Measurements from ENCODE around the gene MUC5AC.
"Not testable (repeated sequence)": the region's sequence is repeated elsewhere in the genome, so short reads cannot be mapped to it uniquely, and the experiment has no call there.

Gene MUC5AC, protein sequence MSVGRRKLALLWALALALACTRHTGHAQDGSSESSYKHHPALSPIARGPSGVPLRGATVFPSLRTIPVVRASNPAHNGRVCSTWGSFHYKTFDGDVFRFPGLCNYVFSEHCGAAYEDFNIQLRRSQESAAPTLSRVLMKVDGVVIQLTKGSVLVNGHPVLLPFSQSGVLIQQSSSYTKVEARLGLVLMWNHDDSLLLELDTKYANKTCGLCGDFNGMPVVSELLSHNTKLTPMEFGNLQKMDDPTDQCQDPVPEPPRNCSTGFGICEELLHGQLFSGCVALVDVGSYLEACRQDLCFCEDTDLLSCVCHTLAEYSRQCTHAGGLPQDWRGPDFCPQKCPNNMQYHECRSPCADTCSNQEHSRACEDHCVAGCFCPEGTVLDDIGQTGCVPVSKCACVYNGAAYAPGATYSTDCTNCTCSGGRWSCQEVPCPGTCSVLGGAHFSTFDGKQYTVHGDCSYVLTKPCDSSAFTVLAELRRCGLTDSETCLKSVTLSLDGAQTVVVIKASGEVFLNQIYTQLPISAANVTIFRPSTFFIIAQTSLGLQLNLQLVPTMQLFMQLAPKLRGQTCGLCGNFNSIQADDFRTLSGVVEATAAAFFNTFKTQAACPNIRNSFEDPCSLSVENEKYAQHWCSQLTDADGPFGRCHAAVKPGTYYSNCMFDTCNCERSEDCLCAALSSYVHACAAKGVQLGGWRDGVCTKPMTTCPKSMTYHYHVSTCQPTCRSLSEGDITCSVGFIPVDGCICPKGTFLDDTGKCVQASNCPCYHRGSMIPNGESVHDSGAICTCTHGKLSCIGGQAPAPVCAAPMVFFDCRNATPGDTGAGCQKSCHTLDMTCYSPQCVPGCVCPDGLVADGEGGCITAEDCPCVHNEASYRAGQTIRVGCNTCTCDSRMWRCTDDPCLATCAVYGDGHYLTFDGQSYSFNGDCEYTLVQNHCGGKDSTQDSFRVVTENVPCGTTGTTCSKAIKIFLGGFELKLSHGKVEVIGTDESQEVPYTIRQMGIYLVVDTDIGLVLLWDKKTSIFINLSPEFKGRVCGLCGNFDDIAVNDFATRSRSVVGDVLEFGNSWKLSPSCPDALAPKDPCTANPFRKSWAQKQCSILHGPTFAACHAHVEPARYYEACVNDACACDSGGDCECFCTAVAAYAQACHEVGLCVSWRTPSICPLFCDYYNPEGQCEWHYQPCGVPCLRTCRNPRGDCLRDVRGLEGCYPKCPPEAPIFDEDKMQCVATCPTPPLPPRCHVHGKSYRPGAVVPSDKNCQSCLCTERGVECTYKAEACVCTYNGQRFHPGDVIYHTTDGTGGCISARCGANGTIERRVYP (N-terminal part only)

DNA sequence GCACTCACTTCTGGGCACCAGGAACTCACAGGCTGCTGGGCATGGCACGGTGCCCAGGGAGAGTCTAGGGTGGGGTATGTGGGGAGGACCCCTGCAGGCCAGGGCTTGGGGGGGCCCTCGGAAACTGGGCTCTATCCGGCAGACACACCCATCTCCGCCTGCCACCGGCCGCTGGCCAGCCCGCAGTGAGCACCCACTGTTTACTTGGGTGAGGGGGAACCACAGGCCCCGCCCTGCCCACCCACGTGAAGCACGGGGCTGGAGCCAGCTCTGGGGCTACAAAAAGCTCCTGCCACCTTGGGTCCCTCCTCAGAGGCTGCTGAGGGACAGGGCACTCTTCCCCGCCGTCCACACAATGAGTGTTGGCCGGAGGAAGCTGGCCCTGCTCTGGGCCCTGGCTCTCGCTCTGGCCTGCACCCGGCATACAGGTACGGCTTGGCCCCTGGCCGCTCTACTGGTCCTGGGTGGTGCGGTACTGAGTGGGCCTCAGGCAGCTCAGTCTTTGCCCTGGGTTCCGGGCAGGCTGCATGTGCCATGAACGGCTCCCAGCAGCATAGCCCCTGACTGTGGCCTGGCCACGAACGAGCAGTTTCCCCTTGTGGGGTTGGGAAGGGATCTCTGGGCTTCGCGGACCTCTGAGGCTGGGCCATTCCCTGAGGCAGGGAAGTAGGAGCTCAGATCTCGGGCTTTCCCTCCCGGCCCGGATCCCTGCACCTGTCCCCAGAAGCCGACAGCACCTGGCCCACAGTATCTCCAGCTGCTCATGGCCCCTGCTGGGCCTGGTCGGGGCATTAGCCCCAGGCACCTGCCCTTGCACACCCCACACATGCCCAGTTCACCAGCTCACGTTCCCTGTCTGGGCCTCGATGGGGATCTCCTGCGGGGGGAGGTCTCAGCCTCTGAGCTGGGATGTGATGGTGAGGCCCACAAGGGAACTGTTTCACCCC lies at the start of gene MUC5AC:
MUC5AC (plus strand) TSS at position 309 of the 947 bp plus-strand sequence; CDS start at position 356, 47 bp downstream.
- DNase-seq: no peak

DNA sequence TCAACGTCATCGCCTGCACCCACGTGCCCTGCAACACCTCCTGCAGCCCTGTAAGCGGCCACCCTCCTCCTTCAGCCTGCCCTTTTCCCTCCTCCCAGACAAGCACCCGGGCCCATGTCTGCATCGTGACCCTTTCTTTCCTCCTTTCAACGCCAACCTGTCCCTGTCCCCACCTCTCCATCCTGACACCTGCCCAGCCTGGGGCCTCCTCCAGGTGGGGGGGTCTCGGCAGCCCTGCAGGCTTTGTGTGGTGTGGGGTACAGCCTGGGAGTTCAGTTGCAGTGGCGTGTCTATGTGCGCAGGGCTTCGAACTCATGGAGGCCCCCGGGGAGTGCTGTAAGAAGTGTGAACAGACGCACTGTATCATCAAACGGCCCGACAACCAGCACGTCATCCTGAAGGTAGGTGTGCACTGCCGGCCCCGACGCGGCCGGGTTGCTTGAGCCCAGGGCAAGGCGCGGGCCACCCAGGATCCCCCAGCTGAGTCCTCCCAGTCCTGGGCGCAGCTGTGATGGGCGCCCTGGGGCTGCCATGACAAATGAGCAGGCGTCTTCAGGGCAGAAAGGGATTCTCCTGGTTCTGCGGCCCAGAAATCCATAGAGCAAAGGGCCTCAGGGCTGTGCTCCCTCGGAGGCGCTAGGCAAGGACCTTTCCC lies 49.4 kb upstream of the MUC5AC start:
- no peak for DNase-seq

DNA sequence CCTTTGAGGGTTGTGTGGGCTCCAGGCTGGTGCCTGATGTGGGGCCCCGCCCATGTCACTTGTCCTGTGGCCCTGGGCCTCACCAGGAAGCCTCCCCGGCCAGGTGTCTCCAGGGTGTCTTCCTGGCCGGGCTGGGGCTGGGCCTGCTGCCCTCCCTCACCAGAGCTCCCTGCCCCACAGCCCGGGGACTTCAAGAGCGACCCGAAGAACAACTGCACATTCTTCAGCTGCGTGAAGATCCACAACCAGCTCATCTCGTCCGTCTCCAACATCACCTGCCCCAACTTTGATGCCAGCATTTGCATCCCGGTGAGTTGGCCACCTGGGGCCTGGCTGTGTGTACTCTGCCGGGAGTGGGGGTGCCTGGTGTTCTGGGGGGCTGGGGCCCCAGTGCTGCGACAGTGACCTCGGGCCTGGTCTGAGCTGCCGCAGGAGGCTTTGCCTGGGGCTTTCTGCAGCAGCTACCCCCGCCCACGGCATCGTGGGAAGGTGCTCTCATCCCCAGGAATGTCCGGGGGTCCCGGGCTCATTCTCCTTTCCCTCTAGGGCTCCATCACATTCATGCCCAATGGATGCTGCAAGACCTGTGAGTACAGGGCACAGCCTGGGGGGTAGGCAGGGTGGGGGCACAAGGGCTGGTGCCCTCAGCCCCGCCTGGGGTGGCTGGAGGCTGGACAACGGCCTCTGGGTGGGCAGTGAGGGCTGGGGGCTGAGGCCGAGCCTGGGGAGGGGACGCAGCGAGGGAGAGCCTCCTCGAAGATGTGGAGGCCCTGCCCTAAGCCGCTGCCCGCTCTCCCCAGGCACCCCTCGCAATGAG lies 48.4 kb upstream of the MUC5AC start:
- no peak for DNase-seq

DNA sequence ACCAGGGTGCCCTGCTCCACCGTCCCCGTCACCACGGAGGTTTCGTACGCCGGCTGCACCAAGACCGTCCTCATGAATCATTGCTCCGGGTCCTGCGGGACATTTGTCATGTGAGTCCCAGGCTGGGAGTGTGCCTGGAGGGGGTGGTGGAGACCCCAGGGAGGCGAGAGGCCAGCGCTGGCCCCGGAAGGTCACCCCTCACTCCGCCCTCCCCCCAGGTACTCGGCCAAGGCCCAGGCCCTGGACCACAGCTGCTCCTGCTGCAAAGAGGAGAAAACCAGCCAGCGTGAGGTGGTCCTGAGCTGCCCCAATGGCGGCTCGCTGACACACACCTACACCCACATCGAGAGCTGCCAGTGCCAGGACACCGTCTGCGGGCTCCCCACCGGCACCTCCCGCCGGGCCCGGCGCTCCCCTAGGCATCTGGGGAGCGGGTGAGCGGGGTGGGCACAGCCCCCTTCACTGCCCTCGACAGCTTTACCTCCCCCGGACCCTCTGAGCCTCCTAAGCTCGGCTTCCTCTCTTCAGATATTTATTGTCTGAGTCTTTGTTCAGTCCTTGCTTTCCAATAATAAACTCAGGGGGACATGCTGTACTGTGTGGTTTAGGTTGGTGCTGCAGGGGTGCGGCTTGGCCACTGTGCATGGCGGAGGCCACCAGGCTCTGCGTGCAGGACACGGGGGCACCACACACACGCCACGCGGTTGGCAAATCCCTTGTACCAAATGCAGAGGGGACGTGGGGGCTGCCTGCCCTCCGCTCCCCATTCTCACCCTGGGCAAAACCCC lies 47.6 kb upstream of the MUC5AC start:
- DNase-seq: no peak

DNA sequence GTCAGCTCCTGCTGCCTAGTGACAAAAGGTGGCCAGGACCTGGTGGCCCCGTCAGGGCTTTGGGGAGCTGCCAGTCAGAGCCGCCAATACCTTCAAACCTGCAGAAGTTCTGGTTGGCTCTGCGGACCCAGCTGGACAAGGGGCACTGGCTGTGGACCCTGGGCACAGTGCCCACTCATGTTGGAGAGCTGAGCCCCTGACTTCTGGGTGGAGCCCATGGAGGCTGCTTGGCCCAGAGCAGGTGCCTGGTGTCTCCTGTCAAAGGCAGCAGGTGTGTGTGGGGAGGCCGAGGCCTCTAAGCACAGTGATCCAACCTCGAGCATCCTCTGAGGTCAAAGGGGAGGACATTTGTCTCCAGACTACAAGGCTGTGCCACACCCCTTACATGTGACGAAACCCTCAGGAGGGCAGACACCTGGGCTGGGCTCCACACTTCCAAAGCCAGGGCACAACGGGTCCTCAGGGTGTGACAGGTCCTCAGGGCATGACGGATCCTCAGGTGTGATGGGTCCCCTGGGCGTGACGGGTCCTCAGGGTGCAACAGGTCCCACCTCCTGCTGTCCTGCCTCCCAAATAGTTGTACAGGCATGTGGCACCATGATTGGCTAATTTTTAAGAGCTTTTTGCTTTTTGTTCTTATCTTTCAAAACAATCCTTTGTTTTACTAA lies 46.1 kb upstream of the MUC5AC start:
- DNase-seq: no peak

DNA sequence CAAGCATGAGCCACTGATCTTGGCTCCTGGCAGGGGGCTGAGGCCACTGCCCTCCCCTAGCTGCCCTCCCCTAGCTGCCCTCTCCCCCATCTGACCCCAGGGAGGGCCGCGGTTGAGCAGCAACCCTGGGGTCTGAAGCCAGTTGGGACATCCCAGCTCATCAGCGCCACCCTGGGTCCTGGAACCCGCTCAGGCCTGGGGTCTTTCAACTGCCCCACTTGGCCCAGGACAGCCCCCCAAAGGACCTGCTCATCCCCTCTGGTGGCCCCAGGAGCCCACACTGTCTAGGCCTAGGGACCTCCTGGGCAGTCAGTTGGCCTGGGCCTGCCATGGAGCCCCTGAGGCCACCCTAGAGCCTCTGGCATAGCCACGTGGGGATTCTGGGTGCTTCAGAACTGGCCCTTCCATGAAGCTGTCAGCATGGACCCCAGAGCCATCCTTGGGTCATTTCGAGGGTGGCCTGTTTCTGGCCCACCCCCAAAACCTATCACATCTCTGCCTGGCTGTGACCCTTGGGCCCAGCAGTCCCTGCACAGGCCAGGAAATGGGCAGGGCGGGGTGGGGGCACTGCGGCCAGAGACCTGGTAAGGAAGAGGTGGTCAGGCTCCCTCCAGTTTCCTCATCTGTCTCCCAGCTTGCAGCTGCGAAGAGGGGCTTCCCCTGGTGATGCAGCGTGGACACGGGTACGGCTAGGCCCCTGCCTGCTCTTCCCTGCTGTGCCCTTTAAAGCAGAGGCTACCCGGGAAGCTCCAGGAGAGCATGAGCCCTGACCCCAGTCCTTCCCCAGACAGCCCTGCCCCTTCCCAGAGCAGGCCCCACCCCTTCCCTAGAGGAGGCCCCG lies 45.2 kb upstream of the MUC5AC start:
- DNase-seq: no peak

DNA sequence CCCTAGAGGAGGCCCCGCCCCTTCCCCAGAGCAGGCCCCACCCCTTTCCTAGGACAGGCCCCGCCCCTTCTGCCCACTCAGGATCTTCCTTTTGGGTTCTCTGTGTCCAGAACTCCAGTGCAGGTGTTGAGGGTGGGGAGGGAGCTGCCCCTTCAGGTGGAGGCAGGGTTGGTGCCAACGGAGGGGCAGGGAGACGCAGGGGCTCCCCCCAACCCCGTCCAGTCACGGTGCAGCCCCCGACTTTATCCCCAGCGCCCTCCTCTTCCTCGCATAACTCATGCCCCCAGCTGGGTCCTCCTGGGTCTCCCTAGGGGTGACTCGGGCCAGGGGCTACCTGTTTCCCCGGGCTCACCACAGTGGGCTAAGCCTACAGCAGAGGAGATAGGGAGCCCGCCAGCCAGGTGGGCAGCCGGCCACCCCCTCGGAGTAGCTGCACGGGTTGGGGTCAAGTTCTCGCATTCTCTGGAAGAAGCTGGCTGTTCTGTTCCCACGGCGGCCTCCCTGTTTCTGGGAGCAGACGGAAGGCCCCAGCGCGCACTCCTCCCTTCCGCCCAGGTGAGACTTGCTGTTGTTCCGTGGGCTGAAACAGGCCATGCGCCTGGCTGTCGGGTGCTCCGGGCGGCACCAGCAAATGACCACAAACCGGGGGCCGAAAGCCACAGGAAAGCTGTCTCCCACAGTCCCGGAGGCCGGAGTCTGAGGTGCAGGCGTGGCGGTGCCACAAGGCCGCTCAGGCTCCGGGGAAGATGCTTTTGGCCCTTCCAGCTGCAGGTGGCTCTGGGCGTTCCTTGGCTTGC lies 44.1 kb upstream of the MUC5AC start:
- no peak for DNase-seq

DNA sequence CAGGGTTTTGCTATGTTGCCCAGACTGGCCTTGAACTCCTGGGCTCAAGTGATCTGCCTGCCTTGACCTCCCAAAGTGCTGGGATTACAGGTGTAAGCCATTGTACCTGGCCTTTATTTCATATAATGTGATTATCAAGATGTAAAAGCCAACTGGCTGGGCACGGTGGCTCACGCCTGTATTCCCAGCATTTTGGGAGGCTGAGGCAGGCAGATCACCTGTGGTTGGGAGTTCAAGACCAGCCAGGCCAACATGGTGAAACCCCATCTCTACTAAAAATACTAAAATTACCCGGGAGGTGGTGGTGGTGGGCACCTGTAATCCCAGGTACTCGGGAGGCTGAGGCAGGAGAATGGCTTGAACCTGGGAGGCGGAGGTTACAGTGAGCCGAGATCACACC lies 42.5 kb upstream of the MUC5AC start:
- DNase-seq: not testable (repeated sequence)

DNA sequence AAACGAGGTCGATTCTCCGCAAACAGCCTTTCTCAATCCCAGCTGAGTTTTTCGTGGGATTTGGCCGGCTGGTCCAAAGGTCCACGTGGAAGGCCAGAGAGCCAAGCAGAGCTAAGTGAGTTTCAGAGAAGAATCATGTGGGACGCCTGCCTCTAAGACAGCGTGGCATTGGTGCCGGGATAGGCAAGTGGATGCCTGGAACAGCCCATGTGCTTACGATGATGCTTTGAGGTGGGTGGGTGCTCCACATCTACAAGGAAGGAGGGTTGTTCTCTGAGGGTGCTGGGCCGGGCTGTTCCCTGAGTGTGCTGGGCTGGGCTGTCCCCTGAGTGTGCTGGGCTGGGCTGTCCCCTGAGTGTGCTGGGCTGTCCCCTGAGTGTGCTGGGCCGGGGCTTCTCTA lies 41.6 kb upstream of the MUC5AC start:
- no peak for DNase-seq

DNA sequence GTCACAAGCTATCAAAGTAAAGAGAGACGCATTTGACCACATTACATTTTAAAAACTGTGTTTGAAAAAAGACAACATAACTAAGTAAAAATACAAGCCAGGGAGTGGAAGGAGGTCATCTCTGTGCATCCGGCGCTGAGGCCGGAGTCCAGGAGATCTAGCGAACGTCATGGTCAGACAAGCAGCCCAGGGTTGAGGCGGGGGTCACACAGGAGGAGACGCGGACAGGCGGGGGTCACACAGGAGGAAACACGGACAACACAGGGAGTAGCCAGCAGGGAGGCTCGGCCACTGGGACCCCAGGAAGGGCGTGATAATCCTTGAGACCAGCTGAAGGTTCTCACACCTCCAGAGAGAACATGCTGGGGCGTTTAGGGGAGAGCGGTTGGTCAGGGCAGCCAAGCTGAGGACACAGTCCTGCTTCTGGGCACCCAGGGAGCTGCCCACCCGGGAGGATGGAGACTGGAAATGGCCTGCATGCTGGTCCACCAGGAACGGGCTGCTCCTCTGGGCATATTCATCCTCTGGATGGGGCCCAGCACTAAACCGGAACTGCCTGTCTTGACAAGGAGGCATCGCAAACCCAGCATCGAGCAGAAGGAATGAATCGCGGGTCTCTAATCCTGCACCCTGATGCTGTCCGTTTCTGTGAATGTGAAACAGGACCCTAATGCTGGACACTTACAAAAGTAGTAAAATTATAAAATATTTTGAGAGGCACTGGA lies 40.9 kb upstream of the MUC5AC start:
- DNase-seq: no peak

DNA sequence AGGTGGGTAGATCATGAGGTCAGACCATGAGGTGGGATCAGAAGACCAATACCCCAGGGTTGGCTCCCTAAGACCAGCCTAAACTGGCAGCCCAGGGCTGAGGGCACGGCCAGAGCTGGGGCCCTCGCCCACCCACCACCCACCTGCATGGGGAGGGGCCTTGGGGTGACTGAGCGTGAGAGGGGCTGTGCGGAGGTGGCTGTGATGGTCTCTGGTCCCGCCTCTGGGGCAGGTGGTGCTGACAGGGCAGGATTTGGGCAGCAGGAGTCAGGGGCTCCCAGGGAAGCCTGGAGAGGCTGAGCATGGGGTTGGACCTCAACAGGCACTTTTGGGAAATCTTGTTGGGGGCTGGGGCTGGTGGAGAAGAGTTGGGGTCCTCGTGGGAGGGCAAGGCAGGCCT lies 39.8 kb upstream of the MUC5AC start:
- no peak for DNase-seq

DNA sequence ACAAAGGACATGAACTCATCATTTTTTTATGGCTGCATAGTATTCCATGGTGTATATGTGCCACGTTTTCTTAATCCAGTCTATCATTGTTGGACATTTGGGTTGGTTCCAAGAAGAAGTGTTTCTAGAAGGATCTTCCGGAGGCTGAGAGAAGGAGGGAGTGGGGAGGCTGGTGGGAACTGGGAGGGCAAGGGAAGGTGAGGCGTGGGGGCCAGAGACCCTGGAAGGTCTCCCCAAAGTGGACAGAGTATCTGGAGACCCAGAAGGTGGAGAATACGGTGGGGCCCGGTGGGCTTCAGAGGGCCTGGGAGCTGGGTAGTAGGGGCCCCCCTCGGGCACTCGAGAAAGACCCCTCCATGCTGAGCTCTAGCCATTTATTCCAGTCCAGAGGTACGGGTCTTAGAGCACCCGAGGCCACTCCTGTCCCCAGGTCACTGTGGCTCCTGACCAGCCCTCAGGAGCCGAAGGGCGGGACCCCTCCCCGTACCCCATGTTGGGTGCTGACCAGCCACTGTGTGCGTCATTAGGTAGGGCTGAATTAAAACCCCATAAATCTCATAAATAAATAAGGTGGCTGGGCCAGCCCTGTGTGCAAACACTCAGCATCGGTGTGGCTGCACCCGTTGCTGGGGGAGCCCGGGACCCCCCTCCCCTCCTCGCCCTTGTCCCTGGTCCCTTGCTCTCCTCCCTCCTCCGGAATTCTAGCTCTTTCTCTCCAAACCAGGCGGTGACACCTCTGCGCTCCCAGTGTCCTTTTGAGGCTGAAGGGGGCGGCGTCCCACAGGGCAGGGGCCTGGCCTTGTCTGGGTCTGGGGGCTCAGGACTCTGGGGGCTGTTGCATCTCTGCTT lies 38.8 kb upstream of the MUC5AC start:
- DNase-seq: no peak

DNA sequence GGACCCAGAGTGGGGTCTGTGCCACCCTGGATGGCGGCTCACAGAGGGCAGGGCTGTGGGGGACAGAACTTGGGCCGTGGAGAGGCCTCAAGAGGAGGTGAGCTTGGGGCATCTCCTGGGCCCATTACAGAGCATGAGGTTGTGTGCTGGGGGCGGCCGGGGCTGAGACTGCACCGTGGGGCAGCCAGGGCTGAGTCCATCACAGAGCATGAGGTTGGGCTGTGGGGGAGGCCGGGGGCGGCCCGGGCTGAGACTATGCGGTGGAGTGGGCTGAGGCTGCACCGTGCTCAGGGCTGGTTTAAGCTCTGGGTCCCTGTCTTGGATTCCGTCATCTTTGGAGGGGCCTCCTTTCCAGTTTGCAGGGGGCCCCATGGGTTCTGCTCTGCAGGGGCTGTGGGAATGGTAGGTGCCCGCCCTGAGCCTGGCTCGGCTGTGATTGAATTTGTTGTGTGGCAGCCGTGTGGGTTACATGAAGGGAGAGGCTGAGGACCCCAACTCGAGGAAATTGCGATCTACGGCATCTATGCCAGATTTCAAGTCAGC lies 38.1 kb upstream of the MUC5AC start:
- DNase-seq: no peak

DNA sequence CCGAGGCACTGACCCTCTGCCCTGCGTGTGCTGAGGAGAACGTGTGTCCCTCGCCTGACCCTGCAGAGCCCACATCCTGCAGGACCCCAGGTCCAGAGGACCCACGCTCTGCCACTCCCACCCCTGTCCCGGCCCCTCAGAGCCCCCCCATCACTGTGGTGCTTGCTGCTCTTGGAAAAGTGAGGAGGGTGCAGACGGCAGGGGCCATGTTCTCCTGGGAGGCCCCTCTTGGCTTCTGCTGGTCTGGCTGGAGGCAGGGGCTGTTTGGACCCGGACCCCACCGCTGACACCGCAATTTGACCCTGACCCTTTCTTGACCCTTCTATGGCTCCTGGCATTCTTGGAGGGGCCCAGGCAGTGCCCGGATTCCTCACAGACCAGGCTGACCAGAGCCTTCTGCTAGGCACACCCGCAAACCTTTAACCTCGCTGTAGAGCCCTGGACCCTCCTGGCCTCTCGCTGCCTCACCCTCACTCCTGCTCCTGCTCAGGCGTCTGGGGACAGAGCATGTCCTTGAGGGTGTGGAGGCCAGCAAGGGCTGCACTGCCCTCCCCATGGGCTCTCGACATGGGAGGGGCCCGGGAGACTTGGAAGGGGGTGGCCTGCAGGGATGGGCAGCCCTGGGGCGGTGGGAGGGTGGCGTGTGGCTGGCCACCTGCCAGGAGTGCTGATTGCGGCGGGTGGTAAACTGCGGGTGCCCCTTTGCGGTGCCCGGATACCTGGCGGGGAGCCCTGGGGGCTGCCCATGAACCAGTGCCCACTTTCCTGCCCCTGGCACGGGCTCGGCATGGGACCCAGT lies 37.0 kb upstream of the MUC5AC start:
- DNase-seq: no peak

Measured in NCI-H446 treated with DMSO at 0.1 percent for 48 hours (cell line).